ENCODE data around the gene ALDH7A1. TPM values are rescaled to one million over a fixed set of nuclear protein-coding genes. Genes with fewer than 3 reads are reported as not detected.
"Not testable (repeated sequence)": the region's sequence is repeated elsewhere in the genome, so short reads cannot be mapped to it uniquely, and the experiment has no call there.

ALDH7A1 gene
- polyA plus RNA-seq, 3 donors = 19.2 to 49.0 (median 39.5) TPM

- H3K27ac ChIP-seq (ENCODE audit: low read depth, low read length) = no peak overlapping the region
- 53 to 98% (median 93%) methylated on average over 2 of the region's 2 CpGs for WGBS, 3 donors
Observed at GRCh38 chr5:126543660-126544059, 51.4 kb downstream of the ALDH7A1 start.

- no peak overlapping the region for H3K27ac ChIP-seq (ENCODE audit: low read depth, low read length)
- 79 to 88% (median 86%) methylated on average over 1 of the region's 1 CpG for WGBS, 3 donors
Observed at GRCh38 chr5:126543009-126543408, 52.0 kb downstream of the ALDH7A1 start.

DNA sequence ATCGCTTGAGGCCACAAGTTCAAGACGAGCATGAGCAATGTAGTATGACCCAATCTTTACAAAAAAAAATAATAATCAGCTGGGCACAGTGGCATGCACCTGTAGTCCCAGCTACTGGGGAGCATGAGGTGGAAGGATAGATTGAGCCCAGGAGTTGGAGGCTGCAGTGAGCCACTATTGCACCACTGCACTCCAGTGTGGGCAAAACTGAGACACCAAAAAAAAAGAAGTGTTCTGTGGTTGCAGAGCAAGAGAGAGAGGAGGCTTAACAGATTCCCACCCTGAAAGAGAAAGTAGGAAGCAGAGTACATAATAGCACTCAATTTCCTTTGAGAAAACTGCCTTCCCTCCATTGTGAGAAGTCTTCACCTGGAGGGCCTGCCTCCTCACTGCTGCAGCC is 52.6 kb downstream of the ALDH7A1 start:
- 47 to 71% (median 70%) methylated on average over 2 of the region's 2 CpGs for WGBS, 3 donors
- H3K27ac ChIP-seq (ENCODE audit: low read depth, low read length) = no peak overlapping the region

DNA sequence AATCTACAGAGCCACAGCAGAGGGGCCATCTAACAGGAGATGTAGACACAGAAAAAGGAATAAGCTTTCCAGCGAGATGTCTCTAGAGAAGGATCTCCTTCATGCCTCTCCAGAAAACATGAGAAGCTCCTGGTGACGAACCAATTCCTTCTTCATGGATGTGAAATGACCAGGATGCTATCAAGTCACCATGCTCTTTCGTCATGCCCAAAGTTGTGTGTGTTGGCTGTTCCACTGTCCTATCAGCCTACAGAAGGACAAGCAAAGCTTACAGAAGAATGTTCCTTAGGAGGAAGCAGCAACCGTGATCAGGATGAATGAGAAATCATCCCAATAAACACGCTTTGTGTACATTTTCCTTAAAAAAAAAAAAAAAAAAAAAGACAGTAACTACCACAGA is 54.4 kb downstream of the ALDH7A1 start:
- WGBS, 3 donors = 72 to 81% (median 73%) methylated on average over 5 of the region's 5 CpGs
- H3K27ac ChIP-seq (ENCODE audit: low read depth, low read length) = no peak overlapping the region

GRCh38 chr5:126538579-126538978 is 56.4 kb downstream of the ALDH7A1 start:
- no peak overlapping the region for H3K27ac ChIP-seq (ENCODE audit: low read depth, low read length)
- WGBS, 3 donors = 61 to 68% (median 62%) methylated on average over 1 of the region's 1 CpG

DNA sequence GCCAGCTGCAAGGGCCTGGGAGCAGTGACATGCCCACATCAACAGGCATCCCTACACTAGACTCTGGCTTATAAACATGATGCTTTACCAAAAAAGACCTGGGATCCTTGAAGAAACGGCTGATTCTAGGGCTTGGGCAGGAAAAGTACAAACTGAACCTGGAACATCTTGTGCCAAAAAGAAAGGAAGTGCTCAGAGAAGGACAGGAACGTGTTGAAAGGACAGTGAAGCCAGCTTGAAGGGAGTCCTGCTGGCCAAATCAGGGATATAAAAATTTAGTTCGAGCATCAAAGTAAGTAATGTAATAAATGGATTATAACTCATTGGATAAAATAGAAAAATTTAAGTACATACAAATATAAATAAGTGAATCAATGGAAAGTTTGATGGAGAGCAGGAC is 58.1 kb downstream of the ALDH7A1 start:
- WGBS, 3 donors = 50 to 60% (median 55%) methylated on average over 3 of the region's 3 CpGs

GRCh38 chr5:126535856-126536545 is 59.0 kb downstream of the ALDH7A1 start:
- 77 to 97% (median 91%) methylated on average over 4 of the region's 4 CpGs for WGBS, 3 donors
- no peak overlapping the region for H3K27ac ChIP-seq (ENCODE audit: low read depth, low read length)

More for the DNA sequence above, 58.1 kb downstream of the ALDH7A1 start:
- H3K27ac ChIP-seq (ENCODE audit: low read depth, low read length) = no peak overlapping the region

DNA sequence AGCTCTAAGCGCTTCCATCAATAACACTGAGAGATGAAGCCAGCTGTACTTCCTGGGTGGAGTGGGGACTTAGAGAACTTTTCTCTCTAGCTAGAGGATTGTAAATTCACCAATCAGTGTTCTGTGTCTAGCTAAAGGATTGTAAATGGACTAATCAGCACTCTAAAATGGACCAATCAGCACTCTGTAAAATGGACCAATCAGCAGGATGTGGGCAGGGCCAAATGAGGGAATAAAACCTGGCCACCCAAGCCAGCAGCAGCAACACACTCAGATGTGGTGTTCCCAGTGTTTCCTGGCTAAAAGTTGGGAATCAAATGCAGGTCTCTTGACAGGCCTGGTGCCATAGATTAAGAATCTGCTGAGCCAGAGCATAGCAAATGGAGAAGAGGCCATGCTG is 60.5 kb downstream of the ALDH7A1 start:
- H3K27ac ChIP-seq (ENCODE audit: low read depth, low read length) = no peak overlapping the region
- 98 to 100% (median 100%) methylated on average over 1 of the region's 1 CpG for WGBS, 3 donors

DNA sequence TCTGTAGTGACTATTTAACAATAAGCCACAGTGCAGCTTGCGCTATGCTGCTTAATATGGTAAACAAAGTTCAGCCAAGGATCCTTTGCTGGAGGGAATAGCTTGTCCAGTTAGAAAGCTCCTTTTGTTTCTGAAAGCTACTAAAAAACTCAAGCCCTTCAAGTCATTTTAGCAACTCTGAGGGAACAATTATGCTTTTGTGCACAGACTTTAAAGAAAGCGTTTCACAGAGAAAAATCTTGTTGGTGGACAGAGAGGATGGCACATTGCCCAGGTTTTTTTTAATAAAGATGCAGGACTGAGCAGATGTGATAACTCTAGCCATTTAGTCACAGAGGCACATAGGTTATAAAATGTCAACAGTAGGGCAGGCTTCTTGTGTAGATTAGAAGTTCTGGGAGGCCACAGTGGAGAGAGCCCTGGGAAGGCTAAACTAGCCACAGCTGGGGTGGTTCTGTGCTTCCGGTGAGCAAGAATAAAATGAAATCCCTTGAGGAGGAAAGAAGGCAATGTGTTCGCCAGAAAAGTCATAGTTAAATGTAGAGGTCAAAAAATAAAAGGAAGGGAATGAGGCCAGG is 63.4 kb downstream of the ALDH7A1 start:
- WGBS, 3 donors = 35 to 61% (median 52%) methylated on average over 4 of the region's 4 CpGs
- no peak overlapping the region for H3K27ac ChIP-seq (ENCODE audit: low read depth, low read length)

GRCh38 chr5:126527892-126528291 is 67.1 kb downstream of the ALDH7A1 start:
- no peak overlapping the region for H3K27ac ChIP-seq (ENCODE audit: low read depth, low read length)

DNA sequence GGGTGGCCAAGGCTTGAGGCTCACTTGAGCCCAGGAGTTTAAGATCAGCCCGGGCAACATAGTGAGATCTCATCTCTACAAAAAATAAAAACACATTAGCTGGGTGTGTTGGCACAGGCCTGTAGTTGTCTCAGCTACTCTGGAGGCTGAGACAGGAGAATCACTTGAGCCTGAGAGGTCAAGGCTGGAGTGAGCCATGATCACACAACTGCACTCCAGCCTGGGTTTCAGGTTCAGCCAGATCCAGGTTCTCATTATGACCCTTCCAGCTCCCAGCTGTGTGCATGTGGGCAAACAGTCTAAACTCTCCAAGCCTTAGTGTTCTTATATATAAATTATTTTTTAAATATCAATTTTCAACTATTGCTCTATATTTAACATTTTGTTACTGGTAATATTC is 67.9 kb downstream of the ALDH7A1 start:
- no peak overlapping the region for H3K27ac ChIP-seq (ENCODE audit: low read depth, low read length)
- 86 to 97% (median 94%) methylated on average over 1 of the region's 1 CpG for WGBS, 3 donors

GRCh38 chr5:126526493-126526892 is 68.5 kb downstream of the ALDH7A1 start:
- no peak overlapping the region for H3K27ac ChIP-seq (ENCODE audit: low read depth, low read length)

GRCh38 chr5:126525630-126526245 is 69.3 kb downstream of the ALDH7A1 start:
- no peak overlapping the region for H3K27ac ChIP-seq (ENCODE audit: low read depth, low read length)
- WGBS, 3 donors = 27 to 54% (median 29%) methylated on average over 5 of the region's 5 CpGs

DNA sequence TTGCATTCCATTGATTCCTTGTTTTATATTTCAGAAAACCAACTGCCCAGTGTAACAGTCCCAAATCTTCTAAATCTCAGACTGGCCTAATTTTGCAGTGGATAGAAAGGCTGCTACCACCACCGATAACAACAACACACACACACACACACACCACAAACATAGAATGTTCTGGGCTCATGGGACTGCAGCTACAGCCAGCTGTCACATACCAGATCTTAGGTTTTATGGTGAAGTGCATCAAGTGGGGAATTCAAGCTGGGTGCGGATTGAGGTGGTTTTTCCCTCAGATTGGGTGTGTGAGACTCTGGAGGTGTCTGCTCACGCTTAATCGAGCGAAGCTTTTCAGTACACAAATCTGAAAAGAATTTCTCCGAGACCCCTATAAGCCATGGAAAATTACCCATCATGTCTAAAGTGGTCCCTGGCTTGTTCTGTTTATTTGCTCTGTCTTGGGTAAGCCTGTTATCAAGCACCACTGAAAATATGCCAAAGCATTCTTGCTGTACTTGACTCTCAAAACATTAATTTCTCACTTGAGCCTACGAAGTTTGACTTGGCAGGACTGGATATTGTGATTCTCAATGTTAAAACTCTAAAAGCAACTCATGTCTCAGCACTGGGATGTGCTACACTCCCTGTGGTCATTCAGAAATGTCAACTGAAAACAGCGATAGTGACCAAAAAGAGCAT is 71.1 kb downstream of the ALDH7A1 start:
- H3K27ac ChIP-seq (ENCODE audit: low read depth, low read length) = no peak overlapping the region
- 77 to 81% (median 80%) methylated on average over 8 of the region's 8 CpGs for WGBS, 3 donors

GRCh38 chr5:126521130-126521529 is 73.9 kb downstream of the ALDH7A1 start:
- H3K27ac ChIP-seq (ENCODE audit: low read depth, low read length) = no peak overlapping the region

- H3K27ac ChIP-seq (ENCODE audit: low read depth, low read length) = no peak overlapping the region
Observed at GRCh38 chr5:126520593-126520953, 74.4 kb downstream of the ALDH7A1 start.

DNA sequence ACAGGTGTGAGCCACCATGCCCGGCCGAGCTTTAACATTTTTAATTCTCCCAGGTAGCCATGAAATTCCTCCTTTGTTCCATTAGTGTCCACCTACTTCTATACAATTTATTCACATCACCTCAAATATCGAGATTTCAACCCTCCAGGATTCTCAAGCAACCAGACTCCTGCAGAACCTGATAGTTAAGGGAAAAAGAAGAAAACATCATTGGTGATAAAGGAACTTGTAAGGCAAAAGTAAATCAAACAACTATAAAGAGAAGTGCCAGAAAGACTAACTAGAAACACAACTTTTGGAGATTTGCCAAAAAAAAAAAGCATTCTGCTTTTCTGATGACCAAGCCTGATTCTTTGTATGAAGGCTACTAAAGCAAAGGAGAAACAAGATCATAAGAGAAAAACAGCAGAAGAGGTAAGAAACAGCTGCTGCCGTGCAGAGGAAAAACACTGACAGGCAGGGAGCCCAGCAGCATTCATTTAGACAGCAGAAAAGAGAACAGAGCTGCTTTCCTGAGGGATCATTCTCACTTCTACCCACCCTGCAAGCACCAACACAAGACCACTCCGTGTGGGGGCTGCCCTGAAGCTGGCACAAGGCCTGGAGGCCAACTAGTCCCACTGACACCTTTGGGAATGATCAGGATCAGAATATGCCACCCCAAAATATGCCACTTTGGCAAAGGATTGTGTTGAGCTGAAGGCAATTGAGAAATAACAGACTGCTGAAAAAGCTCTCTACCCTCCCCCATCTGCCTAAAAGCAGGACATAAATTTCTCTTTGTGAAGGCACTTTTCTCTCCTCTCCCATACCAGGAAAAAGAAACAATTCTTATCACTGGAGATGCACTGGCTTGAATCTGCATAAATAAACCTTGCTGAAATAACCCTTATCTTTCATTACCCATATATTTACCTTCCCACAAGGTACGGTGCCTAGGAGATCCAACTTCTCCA is 75.1 kb downstream of the ALDH7A1 start:
- WGBS, 3 donors = 41 to 46% (median 44%) methylated on average over 6 of the region's 6 CpGs

GRCh38 chr5:126519223-126519622 is 75.8 kb downstream of the ALDH7A1 start:
- not testable (repeated sequence) for H3K27ac ChIP-seq (ENCODE audit: low read depth, low read length)
- 73 to 83% (median 79%) methylated on average over 4 of the region's 4 CpGs for WGBS, 3 donors

More for the DNA sequence above, 75.1 kb downstream of the ALDH7A1 start:
- H3K27ac ChIP-seq (ENCODE audit: low read depth, low read length) = no peak overlapping the region

- no peak overlapping the region for H3K27ac ChIP-seq (ENCODE audit: low read depth, low read length)
Observed at GRCh38 chr5:126516852-126517251, 78.2 kb downstream of the ALDH7A1 start.

All from adipose tissue (tissue), 3 donors.